ENCODE measurements around the gene LCN1.
"Not testable (repeated sequence)": the region's sequence is repeated elsewhere in the genome, so short reads cannot be mapped to it uniquely, and the experiment has no call there.

The LCN1 gene

DNA sequence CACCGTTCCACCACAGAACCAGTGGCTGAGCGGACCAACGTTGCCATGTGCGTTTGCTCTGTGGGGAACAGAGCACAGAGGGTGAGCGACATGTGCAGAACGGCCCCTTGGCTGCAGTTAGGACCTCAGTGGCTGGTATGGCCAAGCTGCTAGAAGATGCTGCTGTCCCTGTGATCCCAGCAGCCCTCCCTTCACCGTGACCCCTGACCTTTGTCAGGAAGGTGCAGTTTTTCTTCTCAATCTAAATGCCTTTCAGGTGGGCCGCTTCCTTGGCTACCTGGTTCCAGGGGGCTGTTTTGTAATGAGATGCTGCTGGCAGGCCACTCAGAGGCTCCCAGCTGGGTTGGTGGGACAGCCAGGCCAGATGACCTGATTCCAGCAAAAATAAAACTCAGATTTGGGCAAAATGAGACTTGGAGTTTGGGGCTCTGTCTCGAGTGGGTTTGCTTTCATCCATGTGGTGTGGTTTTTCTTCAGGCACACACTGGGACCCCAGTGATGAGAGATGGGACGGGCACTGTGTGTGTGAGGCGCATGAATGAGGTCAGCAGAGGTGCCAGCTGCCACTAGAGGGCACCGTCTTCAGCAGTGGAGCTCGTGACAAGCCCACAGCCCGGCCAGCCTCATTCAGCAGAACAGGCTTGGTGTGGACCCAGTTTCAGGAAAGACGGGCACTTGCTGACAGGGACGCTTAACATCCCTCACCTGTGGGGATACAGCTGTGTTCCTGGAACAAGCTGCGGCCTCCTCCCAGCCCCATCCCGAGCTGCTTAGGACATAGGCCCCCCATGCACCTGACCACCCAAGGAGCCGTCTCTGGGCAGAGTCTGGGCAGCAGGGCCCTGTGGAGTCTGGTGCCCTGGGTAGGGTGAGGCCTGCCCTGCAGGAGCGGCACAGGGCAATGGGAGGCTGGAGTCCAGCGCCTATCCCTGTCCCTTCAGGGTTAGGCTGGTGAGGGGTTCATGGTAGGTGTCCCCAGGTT, 16.7 kb upstream of the LCN1 start:
- DNase-seq (ENCODE audit: low read depth in 3 of 3) = peak in 2 of 3 donors; percentile 24 to 61

DNA sequence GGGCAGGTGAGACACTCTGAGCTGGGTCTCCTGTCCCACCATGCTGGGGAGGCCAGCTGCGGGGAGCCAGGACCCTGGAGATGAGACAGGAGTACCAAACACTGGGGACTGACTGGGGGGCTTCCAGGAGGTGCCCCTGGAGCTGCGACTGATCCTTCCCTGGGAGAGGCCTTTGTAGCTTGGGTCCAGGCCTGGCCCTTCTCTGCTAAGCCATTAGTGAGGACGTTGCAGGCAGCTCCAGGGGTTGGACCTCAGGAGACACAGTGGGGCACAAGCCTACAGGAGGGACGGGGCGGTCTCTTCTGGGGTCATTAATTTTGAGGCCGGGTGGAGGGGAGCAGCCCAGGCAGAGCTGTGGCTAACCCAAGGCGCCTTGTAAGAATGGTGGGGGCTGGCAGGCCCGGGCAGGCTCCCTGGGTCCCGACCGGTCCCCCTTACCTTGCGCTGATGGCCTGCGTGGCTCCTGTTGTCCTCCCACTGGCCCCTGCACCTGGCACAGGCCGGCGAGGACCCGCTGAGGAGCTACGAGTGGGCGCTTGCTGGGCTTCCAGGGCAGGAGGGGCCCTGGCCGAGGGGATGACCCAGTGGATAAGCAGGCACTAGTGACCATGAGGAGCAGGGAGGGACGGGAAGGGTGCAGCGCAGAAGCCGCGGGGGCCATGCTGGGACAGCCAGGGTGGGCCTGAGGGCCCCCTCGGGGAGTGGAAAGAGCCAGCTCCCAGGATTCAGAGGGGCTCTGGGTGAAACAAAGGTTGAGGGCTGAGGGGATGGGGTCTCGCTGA, 15.6 kb upstream of the LCN1 start:
- no peak for DNase-seq (ENCODE audit: low read depth in 3 of 3)

- no peak for DNase-seq (ENCODE audit: low read depth in 3 of 3)
Measured at GRCh38 chr9:135506327-135507103, 14.7 kb upstream of the LCN1 start.

DNA sequence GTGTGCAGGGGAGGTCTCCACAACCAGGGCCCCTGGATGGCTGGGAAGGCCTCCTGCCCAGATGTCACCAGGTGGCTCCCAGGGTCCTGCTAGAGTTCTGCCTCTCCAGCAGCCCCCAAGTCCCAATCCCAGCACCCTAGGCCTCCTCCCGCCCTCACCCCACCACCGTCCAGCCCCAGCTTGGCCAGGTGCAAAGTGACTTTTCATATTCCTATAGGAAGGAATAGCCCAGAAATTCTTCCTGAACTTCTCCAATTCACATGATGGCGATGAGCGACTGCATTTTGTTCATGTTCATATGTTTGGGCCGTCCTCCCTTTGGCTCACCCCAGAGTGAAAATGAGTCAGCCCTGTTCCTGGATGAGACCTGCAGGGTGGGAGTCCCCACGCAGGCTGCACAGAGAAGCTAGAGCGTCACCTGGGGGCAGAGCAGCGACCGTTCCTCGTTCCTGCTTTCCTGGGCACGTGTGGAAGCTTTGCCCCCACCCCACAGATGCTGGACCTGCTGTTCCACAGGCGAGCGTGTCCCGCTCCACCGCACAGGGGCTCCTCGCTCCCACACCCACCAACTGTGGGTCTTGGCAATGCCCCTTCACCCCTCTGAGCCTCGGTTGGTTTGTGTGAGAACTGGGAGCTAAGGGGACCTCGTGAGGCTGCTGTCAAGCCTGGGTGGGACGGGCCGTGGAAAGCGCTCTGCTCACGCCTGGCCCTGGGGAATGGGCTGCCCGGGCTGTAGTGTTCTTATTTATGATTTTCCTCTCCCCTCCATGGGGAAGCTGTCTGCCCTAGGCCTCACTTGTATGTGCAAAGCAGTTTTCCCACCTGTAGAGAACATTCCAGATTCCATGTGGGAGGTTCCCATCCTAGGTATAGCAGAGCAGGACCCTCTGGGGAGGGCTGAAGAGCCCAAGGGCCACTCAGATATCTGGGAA, 13.9 kb upstream of the LCN1 start:
- no peak for DNase-seq (ENCODE audit: low read depth in 3 of 3)

DNA sequence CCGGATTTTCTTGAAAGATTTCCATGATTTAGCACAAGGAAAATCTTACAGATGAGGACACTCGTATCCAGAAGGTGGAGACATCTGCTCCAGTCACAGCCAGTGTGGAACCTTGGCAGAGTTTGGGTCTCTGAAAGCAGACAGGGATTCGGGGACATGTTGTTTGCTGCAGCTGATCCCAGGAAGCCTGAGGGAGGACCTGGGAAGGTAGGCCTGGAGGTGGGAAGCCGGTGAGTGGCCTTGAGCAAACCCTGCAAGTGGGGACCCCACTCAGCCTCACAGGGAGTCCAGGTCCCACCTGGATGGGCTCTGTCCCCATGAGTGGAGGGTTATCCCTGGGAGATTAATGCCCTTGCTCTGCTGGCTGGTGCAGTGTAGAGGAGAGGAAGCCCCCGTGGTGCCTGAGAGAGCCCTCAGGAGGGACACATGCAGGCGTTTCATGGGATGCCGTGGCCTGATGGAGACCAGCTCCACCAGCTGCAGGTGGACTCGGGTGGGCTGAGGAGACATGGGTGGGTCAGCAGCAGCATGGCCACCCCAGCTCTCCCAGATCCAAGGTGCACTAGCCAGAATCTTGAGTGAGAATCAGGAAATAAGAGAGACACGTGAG, 12.9 kb upstream of the LCN1 start:
- no peak for DNase-seq (ENCODE audit: low read depth in 3 of 3)

GRCh38 chr9:135509458-135509857, 11.8 kb upstream of the LCN1 start:
- DNase-seq (ENCODE audit: low read depth in 3 of 3) = no peak

GRCh38 chr9:135512241-135512603, 9.0 kb upstream of the LCN1 start:
- DNase-seq (ENCODE audit: low read depth in 3 of 3) = no peak

DNA sequence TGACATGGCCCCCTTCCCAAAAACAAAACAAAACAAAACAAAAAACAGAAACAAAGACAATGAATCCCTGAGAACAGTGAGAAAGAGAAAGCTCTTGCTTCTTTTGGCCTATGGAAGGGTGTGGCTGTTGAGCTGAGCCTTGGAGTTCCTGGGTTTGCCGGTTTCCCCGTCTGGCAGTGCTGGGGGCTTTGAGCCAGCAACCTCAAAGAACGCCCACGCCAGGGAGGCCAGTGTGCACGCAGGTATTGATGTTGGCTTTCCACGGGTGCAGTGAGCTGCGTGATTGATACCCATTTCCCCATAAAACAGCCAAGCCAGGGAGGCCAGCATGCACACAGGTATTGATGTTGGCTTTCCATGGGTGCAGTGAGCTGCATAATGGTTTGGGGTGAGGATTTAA, 8.3 kb upstream of the LCN1 start:
- DNase-seq (ENCODE audit: low read depth in 3 of 3) = no peak

DNA sequence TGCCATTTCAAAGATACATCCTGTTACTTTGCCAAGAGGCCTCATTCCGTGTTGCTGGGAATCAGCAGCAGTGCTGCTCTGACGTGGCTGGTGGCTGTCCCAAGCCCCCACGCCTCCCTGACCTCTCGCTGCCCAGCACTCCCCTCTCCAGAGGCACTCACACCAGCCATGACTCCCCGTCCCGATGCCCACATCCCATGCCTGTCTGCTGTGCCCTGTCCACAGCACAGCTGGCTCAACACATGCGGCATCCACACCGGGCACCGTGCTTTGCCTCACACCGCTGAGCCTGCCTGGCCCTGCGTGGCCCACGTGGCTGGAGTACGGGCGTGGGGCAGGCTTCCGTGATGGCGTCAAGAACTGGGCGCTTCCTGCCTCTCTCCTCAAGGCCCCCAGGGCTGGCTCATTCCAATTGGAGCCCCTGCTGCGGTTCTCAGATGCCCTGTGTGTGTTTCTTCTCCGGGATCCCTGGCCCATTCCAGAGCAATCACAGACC, 7.8 kb upstream of the LCN1 start:
- no peak for DNase-seq (ENCODE audit: low read depth in 3 of 3)

GRCh38 chr9:135513906-135514305, 7.3 kb upstream of the LCN1 start:
- not testable (repeated sequence) for DNase-seq (ENCODE audit: low read depth in 3 of 3)

DNA sequence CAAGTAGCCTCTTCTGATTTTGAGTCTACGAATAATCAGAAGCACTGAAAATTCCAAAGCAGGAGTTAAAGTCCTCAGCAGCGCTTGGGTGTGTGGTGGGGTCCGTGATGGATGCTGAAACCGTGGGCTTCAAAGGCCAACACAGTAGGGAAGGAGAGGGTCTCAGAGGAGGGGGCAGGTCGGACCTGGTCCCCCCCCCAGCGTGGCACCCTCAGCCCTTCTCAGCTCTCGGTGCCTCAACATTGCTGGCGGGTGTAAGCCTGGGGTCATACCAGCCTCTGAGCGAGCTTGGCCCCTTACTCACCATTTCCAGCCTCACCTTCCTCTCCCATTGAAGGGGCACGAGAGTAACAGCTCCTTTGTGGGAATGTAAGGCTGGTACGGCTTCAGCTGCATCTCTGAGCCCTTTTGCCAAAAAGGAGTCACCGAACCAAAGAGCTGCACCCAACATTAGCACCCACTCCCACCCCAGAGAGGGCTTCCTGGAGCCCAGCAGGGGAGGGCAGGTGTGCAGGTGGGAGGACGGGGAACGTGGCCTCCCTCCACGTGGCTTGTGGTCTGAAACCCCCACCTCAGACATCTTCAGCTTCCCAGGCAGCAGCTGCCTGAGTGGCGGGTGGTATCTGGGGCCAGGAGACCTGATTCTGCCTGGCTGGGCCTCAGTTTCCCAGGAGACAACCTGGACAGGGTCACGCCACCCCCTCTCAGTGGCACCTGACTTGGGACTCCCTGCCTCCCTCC, 6.7 kb upstream of the LCN1 start:
- DNase-seq (ENCODE audit: low read depth in 3 of 3) = no peak

DNA sequence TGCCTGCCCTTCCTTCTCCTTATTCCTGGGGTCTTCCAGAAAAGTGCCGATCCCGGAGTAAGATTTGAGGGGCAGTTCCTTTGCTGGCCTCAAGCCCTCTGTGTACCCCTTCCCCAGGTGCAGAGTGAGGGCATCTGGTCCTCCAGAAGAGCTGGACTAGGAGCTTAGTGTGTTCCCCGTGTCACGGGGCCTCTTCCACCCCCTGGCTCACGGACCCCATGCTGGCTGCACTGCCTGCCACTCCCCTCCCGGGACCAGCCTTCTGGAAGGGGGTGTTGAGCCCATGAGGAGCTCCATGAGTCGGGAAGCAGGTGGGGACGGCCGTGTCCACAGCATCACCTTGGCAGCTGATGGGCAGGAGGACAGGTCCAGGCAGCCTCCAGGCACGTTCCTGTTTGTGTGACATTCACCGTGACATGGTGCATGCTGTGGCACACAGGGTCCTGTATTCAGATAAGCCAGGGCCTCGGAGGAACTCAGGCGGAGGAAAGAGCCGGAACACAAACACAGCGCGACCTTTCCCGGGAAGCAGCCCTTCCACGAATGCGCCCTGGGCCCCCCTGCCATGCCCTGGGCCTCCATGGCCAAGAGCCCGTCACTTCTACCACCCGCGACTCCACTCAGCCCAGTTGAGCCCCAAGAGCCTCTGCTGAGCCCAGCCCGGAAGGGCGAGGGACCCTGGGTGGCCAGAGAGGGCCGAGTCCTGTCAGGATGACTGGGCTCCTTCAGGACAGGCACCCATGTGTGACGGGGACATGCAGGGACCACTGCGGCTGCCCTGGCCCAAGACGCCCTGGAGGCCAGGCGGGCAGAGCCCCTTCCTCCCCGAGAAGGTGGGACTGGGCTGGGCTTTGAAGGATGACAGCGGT, 5.9 kb upstream of the LCN1 start:
- DNase-seq (ENCODE audit: low read depth in 3 of 3) = no peak

- no peak for DNase-seq (ENCODE audit: low read depth in 3 of 3)
Measured at GRCh38 chr9:135516132-135516860, 4.9 kb upstream of the LCN1 start.

- DNase-seq (ENCODE audit: low read depth in 3 of 3) = no peak
Measured at GRCh38 chr9:135517407-135517822, 3.8 kb upstream of the LCN1 start.

DNA sequence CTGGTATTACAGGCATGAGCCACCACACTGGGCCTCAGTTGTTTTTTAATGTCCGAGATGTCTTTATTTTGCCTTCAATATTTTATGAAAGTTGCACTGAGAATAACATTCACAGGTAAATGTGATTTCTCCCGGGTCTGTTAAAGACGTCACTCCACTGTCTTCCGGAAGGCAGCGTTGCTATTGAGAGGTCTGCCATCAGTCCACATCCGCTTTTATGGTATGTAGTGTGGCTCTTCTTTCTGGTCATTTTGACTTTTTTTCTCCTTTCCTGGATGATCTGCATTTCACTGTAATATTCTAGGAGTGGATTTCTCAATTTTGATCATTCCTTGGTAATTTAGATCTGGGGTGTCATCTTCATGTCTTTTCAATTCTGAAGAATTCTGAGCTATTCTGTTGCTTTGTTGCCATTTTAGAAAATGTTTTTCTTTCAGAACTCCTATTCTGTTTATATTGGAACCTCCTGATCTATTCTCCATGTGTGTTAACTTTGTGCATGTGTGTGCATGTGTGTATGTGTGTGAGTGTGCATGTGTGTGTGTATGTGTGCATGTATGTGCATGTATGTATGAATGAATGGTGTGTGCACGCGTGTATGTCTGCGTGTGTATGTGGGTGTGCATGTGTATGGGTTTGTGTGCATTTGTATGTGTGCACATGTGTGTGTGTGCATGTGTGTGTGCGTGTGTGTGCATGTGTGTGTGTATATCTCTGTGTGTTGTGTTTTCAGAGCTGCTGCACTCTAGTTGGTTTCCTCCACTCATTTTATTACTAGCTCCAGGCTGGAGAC, 1.9 kb upstream of the LCN1 start:
- no peak for DNase-seq (ENCODE audit: low read depth in 3 of 3)

- no peak for DNase-seq (ENCODE audit: low read depth in 3 of 3)
Measured at GRCh38 chr9:135521608-135522095, 412 bp downstream of the LCN1 start.

Measured in stimulated activated CD4-positive, alpha-beta T cell treated with anti-CD3 and anti-CD28 coated beads, TNF-alpha, amount 100 ng/mL, for 48 hours (primary cell).